Occipital lobe (tissue), 3 donors: ENCODE measurements around the gene TNS2. TPM values are rescaled to one million over a fixed set of nuclear protein-coding genes. Genes with fewer than 3 reads are reported as not detected.
"Not testable (repeated sequence)": the region's sequence is repeated elsewhere in the genome, so short reads cannot be mapped to it uniquely, and the experiment has no call there.

ENCODE experiments used
- DNase-seq: peaks from one replicate; lab custom pipeline; 2025; lab: John Stamatoyannopoulos, UW
- small RNA-seq: library from RNA; depleted of rRNA; stranded (forward); fragments of <200 nt; gene quantifications from one replicate; pipeline ENCODE3, GENCODE V24; 2014
- total RNA-seq: library from RNA; depleted of rRNA; stranded (reverse); fragments of >200 nt; gene quantifications from one replicate; pipeline ENCODE4 v1.2.3, GENCODE V29; 2014

TNS2 gene
- total RNA-seq, 1 donor from 2014 or later = 11.1 TPM

GRCh38 chr12:53107122-53107521, 57.3 kb downstream of the TNS2 start:
- no peak for DNase-seq

- DNase-seq = not testable (repeated sequence)
These were observed 62.6 kb downstream of the TNS2 start for GRCh38 chr12:53112431-53112830.

DNA sequence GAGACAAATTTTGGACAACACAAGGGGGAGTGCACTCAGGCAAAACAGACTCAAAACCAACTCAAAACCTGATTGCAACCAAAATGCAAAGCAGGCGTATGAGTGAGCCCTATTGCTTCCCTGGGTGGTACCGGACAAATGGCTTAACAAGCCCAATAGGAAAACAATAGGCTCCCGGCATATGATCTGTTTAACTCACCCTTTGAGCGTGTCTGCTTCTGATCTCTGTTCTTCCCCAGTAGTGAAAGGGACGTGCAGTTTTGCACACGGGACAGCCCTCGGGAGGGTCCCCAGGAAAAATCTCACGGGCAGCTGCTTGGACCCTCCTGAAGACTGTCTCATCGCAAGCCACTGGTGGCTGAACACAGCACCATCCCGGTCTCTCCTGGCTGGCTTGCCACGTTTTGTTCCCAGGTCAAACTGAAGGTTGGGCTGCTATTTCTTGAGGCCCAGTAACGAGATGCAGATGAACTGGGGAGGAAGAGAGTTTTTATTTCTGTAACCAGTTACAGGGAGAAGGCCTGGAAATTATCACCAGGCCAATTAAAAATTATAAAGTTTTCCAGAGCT, 63.4 kb downstream of the TNS2 start:
- DNase-seq = no peak

DNA sequence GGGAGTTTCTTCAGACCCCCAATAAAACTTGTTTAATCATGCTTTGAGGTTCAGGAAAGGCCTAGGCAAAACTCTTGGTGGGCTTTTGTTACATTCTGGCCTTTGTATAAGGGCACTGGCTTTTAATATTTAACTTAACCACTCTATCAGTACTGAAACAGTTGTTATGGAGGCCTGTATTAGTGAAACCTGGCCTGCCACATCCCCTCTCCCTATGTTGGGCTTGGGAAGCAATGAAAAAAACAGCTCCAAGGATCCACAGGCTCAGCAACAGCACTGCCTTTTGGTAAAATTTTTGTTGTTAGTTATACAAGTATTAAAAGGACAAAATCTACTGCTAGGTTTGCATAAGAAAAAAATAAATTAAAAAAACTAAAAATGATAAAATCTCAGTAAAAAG, 64.1 kb downstream of the TNS2 start:
- no peak for DNase-seq

Small RNA genes lying within 50 kb of the gene (small RNA-seq; reads per million reads assigned to genes)
- gene MIR6757 = not detected

Other genes with a start within 250 kb of the TNS2 start
- gene KRT4, start 235.9 kb upstream of the TNS2 start, total RNA-seq = 0.94 TPM
- not detected for gene KRT79, start 215.8 kb upstream of the TNS2 start, total RNA-seq
- gene KRT78, start 201.1 kb upstream of the TNS2 start, total RNA-seq = 1.9 TPM
- not detected for gene KRT8, start 145.0 kb upstream of the TNS2 start, total RNA-seq
- gene KRT18, start 100.9 kb upstream of the TNS2 start, total RNA-seq = 1.6 TPM
- gene EIF4B, start 43.6 kb upstream of the TNS2 start, total RNA-seq = 1,381 TPM
- 29.6 TPM for gene SPRYD3, start 29.3 kb downstream of the TNS2 start, total RNA-seq
- gene IGFBP6, start 47.6 kb downstream of the TNS2 start, total RNA-seq = 6.2 TPM
- gene SOAT2, start 53.4 kb downstream of the TNS2 start, total RNA-seq = not detected
- 19.7 TPM for gene ZNF740, start 130.7 kb downstream of the TNS2 start, total RNA-seq
- gene CSAD, start 130.9 kb downstream of the TNS2 start, total RNA-seq = 26.0 TPM
- gene ITGB7, start 157.2 kb downstream of the TNS2 start, total RNA-seq = not detected
- gene RARG, start 182.1 kb downstream of the TNS2 start, total RNA-seq = 7.6 TPM
- gene ESPL1, start 218.2 kb downstream of the TNS2 start, total RNA-seq = 1.7 TPM
- gene PFDN5, start 245.5 kb downstream of the TNS2 start, total RNA-seq = 423 TPM
- 39.5 TPM for gene MYG1, start 249.6 kb downstream of the TNS2 start, total RNA-seq